D341Med (cell line): ENCODE data around the gene UTP25.
A peak's percentile ranks its signal among the peaks of the same experiment; 100 is the strongest.

ENCODE experiments used
- DNase-seq: peaks from one replicate; pipeline ENCODE4 v3.0.0; 2012; ENCODE audit warnings: low spot score

UTP25 gene

DNA sequence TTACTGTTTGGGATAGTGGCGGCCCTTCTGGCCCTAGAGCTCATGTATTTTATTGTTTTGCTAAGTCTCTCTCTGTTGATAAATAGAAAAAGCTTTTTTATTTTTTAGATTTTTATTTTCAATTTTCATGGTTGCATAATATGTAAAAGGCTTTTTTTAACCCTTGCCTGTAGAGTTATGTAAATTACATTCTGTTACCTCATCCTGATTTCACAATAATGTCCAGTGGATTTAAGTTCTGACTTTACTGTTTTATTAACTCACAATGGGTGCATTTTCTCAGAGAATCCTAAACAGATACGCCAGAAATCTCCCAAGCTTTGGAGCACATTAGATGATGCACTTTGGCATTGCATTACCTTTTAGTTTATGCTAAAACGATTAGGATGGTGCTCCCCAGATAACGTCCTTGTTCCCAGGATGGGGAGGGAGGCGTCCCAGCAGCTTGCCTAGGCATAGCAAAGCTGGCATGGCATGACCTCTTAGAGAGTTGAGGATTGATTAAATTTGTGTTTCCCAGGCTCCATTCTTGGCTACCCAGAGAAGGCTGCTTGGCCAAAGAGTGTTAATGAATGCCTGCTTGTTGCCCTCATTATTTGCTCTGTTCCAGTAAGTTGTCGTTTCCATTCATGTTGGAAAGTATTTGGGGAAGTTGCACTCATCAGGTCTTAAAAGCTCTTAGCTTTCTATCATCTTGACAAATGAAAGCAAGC lies 17.1 kb downstream of the UTP25 start:
- DNase-seq, result no peak

DNA sequence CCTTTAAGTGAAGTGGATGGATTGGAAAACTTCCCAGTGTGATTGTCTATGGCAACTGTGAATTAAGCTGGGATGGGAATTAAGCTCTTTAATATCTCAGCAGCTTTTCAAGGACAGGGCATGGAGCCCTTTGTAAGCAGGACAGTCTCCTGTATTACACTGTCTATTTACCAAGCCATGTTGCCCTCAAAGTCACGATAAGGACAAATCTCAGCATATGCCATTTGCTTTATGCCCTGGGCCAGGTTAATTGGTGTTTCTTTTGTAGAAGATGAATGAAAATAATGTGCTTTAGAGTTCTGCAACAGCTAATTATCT lies 17.6 kb downstream of the UTP25 start:
- peak; percentile 62 for DNase-seq

DNA sequence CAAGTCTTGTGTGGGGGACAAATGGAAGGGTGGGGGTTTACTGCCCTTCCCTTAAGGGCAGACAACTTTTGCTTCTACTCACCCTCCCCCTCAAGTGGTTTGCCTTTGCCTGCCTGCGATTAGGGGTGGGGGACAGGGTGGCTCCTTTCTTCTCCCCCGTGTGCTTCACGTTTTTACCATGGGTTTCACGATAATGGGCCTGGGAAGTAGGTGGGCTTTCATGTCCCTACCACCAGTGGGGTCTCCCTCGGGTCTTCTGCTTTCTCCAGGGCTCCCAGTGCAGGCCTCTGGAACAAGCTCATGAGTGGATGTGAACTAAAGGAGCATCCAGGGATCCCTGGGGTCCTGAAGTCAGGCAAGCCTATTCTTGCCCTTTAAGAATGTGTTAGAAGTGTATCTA lies 21.6 kb downstream of the UTP25 start:
- no peak for DNase-seq

DNA sequence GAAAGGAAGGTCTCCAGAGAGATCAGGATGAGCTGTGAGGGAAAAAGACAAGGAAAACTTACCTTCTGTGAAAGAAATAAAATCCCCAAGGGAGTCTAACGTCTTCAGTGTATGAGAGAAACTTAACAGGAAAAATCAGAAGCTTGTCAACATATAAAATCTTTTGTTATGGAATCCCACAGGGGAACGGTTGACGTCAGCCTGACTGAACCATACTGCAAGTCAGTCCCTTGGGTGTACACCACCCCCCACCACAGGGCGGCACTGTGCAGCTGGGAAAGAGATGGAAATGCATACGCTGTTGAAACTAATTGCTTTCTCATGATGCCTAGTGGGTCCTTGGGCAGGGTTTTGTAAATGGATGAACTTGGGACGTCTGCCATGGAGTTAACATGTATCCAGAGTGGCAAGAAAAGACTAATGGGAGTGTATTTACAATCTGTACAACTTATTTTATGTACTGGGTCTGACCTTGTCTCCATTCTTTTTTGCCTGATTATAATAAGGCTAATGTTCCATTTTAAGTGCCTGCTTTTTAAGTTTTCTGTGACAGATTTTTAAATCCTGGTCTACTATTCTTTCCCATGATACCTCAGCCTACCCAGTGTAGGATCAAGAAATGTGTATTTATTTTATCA lies 22.7 kb downstream of the UTP25 start:
- DNase-seq, result peak; percentile 88

DNA sequence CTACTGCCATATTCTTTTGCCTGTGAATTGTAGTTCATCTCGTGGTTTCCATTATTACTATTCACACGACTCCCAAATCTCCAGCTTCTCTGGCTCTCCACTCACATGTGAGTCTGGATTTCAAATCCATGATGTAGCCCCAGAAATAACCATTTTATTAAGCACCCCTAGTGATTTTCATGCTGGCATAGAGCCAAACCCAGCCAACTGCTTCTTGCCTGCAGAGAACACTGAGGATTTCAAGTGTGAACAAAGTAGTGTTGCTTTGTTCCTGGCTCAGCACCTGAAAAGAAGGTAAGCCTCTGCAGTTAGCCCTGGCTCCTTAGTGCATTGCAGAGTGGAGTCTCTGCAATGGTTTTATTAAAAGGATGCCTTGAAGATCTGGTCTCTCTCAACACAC lies 25.9 kb downstream of the UTP25 start:
- DNase-seq, result no peak

DNA sequence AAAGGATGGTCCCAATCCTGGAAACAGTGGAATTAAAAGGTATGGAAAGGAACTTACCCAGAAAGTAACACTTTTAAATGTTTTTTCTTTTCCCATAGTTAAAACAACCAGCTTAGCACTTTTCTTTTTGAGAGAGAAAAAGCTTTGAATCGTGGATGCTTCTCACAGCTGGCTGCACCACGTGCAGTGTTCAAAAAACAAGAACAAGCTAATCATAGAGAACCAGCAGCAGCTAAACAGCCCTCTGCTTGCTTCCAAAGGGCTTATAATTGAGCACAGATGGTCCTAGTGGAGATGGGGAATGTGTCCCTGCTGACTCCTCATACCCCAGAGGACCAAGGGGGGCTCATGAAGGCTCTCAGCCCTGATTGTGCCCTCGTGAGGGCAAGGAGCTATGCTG lies 26.4 kb downstream of the UTP25 start:
- no peak for DNase-seq

DNA sequence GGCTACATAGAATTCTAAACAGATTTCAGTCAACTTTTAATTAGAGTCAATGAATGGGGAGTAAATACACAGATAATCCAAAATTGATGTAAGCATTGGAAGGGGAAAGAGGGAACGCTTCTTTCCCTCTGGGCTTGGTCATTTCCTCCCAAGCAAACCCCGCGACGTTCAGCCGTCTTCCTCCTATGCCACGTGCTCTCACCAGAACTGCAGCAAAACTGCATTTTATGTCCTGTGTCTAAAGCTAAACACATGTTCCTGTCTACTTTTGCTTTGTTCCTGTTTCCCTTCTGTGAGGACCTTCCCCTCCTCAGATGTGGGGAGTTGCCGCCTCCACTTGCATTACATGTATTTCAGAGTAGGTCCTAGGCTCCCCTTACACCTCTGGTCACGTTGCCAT lies 27.2 kb downstream of the UTP25 start:
- DNase-seq, result no peak

DNA sequence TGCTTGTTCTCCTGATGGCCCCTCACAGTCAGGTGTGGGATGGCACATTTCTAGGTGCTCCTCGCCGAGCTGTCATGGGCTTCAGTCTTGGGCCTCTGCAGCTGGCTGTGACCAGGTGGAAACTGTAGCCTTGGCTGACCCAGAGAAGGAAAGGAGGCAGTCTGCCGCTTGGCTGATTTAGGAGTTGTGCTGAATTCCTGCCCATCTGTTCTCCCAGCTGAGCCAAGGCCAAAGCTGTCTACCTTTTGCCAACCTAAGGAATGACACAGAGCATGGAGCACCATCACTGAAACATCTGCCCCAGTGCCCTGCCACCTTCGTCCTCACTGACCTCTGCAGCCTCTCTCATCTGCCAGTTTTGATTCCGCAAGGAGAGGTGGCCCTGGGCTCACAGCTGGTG lies 27.9 kb downstream of the UTP25 start:
- no peak for DNase-seq

DNA sequence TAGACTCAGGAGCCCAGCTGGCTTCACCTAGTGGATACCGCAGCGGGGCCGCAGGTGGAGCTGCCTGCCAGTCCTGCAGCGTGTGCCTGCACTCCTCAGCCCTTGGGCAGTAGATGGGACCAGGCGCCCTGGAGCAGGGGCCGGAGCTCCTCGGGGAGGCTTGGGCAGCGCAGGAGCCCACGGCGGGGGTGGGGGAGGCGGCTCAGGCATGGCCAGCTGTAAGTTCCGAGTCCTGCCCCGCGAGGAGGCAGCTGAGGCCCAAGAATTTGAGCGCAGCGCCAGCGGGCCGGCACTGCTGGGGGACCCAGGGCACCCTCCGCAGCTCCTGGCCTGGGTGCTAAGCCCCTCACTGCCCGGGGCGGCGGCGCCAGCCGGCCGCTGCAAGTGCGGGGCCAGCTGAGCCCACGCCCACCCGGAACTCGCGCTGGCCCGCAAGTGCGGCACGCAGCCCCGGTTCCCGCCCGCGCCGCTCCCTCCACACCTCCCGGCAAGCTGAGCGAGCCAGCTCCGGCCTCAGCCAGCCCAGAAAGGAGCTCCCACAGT lies 30.9 kb downstream of the UTP25 start:
- DNase-seq, result no peak

DNA sequence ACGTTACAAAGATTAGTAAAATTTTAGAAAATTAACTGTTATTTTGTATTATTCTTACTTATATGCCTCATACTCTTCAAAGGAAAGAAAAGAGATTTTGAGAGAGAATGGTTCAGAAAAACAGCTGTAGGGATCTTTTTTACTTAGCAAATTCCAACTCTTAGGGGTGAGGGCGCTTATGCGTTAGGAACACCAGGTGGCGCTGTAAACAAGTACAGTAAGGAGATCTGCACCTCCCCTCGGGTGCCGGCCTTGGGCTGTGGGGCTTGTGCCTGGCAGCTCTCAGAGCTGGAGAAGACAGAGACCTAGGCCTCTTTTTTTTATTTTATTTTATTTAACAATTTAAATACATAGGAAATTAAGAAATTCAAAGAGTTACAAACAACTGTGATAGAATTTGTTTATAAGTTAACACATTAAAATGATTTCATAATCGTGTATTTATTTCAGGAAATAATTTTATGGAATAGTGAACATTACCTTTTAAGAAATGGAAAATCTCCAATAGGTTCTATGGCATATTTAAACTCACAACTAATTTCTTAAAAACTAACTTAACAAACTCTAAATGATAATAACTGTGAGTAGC lies 32.6 kb downstream of the UTP25 start:
- peak; percentile 92 for DNase-seq

DNA sequence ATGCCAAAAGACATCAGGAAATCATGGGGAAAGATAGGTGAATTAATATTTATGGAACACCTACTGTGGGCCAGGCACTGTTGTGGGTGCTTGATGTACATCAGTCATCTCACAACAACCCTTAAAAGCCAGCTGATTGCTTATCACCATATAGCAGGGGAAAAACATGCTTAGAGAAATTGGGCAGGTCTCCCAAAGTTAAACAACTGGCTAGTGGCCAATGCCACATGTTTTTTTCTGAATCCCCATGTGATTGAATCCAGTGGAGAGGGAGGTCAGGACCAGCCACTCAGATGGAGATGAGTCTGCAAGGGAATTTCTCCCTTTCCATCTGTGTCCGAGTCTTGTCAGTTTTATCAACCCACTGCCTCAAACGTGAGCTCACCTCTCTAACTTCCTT lies 33.5 kb downstream of the UTP25 start:
- no peak for DNase-seq

DNA sequence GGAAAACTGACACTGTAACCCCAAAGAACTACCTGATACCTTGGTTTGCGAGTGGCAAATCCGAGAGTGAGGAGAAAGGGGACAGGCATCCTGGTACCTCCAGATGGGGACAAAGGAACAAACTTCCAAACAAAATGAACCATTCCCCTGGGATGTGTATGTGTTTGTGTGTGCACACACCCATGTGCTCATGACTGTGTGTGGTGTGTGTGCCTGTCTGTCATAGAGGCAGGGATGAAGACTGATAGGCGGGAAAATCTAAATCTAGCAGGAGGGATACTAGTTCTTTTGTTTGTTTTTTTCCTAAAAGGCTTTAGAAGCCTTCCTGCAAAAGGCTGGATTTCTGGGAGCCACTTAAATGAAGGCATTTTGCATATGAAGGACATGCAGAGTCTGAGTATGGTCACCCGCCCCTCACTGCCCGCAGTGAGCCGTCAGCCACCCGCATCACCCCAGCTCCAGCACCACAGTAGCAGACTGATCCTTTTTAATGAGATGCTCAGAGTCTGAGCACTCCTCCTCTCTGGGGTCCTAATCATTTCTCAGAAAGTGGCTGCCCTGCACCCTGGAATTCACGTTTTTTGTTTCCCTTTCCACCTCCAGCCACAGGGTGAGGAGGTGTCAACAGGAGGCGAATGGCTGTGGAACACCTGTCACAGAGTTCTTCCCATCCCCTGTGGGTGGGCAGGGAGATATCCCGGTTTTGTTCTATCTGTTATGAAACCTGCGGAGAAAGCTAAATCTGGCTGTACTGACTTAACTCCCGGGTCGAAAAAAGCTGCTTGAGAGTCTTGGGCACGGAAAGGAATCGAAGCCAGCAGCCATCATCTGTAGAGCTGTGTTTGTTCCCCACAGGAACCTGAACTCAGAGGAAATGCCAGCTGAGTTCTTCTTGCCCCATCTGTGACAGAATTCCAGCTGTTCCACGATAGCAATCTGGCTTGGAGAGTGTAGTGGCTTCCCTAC lies 34.9 kb downstream of the UTP25 start:
- no peak for DNase-seq

DNA sequence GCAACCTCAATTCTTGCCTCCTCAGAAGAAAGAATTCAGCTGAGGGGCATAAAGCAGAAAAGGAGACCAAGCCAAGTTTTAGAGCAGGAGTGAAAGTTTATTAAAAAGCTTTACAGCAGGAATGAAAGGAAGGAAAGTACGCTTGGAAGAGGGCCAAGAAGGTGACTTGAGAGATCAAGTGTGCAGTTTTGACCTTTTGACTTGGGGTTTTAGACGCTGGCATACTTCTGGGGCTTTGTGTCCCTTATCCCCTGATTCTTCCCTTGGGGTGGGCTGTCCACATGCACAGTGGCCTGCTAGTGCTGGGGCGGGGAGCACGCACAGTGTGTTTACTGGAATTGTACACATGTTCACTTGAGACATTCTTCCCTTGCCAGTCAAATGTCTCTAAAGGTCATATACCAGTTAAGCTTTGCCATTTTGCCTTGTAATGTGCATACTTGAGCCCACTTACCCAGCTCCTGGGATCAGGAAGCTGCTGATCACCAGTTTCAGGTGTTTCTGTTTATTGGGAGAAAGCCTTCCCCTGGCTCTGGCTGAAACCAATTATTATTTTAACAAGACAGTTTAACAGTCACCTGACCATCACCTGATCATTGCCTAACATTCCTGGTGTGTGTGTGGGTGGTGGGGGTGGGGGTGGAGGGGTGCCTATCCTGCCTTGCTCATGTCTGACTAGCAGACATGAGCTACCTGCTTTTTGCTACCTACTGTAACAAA lies 36.2 kb downstream of the UTP25 start:
- no peak for DNase-seq

DNA sequence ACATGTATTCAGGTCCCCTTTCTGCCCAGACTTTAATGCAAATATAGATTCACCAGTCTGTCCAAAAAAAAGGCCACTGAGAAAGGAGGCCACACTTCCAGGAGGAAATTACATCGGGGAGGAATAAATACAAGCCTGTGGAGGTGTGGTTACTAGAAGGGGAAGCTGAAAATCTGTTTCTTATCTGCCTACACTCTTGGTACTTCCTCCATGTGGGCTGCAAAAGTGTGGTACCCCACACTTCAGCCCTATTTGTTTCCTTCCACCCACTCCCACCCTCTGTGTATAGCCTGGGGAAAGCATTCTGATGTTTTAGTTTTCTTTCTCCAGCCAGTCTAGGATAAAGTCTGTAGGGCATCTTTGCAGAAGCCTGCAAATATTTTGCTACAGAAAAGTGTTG lies 38.4 kb downstream of the UTP25 start:
- DNase-seq, result no peak

DNA sequence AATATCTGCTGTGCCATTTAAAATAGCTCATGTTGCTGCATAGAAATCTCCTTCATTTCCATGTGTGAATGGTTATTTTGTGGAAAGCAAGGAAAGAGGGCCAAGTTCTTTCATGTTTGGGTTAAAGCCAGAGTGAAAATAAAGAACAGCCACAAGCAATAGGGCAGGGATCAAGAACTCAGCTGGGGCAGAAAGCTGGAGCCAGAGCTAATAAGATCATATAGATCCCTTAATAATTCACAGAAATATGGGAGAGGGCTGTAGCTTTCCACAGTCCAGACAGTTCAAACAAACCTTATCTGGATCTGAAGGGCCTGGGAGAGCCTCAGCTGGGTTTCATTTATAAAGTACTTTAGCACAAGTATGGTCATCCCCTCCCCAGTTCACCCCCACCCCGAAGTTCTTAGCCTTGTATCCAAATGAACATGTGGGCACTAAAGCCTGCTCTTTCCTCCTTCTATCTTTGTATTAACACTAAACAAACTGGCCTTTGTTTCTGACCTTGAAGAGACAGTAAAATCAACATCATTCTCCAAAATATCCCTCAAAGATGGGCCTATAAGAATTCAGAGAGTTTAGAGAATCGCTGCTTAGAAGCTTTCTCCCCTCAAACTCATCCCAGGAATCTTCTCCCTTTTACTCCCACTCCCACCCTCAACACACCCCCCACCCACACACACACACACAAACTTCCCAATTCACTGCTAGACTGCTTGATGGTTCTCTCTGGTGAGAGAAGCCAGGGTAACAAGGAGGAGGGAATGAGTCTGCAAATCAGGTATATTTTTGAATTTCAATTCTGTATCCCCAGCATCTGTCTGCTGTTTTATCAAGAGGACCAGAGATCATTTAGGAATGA lies 41.7 kb downstream of the UTP25 start:
- DNase-seq, result no peak

DNA sequence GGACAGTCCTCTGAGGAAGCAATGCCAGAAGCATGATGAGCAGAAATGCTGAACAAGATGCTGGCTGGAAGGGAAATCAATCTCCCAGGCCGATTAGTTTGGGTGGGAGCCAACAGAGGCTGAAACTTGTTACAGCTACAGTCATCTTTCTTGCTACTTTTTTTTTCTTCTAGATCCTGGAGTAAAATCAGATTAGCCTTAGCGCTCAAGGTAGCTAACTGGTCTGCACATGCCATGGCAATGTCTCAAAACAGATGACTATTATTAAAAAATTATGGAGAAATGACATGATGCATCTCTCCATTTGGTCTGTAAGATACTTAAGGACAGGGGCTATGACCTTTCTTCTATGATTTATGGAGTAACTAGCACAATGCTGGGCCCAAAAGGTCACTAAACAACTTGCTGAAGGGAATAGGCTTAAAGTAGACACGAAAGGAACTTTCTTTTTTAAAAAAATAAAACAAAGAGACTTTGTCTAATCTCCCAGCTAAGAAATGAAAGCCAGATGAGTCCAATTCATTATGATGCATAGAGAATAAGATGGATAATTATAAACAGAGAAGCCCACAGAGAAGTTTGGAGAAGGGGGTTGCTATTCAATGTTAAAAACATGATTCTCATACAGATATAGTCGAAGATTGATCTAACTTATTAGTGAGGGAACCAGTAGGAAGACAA lies 42.5 kb downstream of the UTP25 start:
- no peak for DNase-seq

DNA sequence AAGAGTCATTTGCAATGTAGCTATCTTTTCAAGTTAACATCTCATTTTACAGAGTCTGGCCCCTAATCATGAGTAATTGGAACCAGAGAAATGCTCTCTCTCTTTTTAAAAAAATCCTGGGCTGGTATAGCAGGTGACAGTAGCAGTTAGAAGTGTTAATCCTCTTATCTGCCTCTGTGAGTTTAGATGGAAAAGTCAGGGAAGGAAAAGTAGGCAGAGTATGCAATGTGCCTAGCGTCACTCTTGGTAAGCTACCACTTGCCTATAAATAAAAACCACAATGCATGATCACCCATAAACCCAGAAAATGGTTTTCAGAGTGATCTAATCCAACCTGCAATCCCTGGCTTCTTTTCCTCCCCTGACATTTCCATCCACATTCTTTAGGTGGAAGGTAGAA lies 43.2 kb downstream of the UTP25 start:
- DNase-seq, result no peak

DNA sequence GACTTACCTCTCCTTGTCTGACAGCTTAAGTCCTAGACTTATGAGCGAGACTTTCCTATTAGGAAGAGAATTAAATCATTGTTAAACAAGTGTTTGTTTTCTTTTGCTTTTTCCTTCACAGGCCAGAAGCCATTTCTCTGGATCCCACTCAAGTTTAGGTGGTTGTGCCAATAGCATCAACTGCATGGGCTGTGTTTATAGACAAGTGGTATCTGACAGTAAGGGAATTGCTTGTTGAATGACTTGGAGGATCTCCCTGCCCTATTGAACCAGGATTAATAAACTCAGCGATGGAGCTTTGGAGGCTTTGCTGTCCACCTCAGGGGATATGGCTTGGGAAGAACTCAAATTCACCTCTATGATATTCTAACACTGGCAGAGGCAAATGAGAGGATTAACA lies 43.7 kb downstream of the UTP25 start:
- DNase-seq, result no peak

DNA sequence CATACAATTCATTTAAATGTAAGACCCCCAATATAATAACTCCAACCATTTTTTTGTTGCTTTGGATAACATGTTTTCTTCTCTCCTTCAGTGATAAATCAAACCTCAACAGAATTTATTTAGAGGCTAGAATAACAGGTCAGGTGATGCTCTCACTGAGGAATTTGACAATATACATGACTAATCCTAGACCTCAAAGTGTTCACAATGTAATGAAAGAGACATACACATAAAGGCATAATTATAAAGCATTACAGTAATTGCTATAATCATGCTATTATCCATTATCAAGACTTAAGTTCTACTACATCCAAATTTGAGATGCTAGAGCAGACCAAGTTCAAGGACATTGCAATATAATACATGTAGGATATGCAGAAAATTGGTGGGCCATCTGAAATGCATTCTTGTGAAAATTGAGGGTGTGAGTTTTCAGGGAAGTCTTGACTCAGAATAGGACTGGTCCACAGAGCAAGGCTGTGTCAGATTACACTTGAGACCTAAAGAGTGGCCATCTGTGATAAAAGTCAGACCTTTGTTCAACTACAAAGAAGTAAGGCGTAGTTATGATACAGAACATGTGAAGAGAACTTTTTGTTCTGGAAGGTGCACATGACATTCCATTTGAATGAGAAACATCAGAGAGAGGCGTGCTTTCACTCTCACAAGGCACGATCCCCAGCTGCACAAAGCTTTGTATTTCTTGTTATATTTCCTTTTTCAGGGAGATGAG lies 45.5 kb downstream of the UTP25 start:
- DNase-seq, result no peak

DNA sequence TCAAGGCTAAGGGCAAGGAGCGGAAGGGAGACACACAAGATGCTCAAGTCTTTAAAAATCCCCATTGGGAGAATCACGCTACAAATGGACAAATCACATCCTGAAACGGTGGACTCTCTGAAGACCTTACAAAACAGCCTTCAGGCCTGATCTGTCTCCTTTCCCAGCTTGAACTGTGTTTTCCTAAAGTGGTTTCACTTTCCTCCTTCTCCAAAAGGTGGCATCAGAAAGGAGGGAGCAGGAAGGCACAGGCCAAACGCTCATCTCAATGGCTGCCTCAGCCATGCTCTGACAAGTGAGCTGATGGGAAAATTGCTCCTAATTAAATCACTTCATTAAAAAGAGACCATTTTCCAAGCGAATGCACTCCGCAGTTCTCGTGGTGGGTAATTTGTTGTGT lies 47.7 kb downstream of the UTP25 start:
- DNase-seq, result peak; percentile 57
